Testis (tissue), 3 donors: Measurements from ENCODE around the gene FOCAD. TPM values are rescaled to one million over a fixed set of nuclear protein-coding genes. Genes with fewer than 3 reads are reported as not detected.
A peak's percentile ranks its signal among the peaks of the same experiment; 100 is the strongest.

Experiments used
- DNase-seq: peaks from one replicate; pipeline ENCODE4 v3.0.0-alpha.2; 2019
- H3K27ac ChIP-seq, 2 donors: fragments of 200-600 bp; sonication (generic); one replicate each; pipeline ENCODE4 v1.5.1; 2019
- H3K27me3 ChIP-seq: fragments of 200-600 bp; sonication (generic); one replicate; pipeline ENCODE4 v1.5.1; 2019
- H3K36me3 ChIP-seq: fragments of 200-600 bp; sonication (generic); one replicate; pipeline ENCODE4 v1.5.1; 2017; ENCODE audit warnings: low read depth; ENCODE audit errors: missing control alignments
- H3K4me1 ChIP-seq: fragments of 200-600 bp; sonication (generic); one replicate; pipeline ENCODE4 v1.5.1; 2019
- H3K4me3 ChIP-seq, 2 donors: fragments of 200-600 bp; sonication (generic); one replicate each; pipeline ENCODE4 v1.5.1; 2017 to 2019
- H3K9me3 ChIP-seq: fragments of 200-600 bp; sonication (generic); one replicate; pipeline ENCODE4 v1.5.1; 2017
- CTCF ChIP-seq, 3 experiments: fragments of 450-650 bp in 2 of 3; fragments of 200-600 bp in 1 of 3; sonication (generic) in 1 of 3; IDR thresholded peaks; one replicate each; pipeline ENCODE4 v1.5.1; 2016 to 2019; ENCODE audit warnings: antibody characterized with exemption in 3 of 3, mild to moderate bottlenecking in 2 of 3, moderate library complexity in 1 of 3
- POLR2A ChIP-seq: fragments of 450-650 bp; IDR thresholded peaks from one replicate; pipeline ENCODE4 v1.6.1; 2017; ENCODE audit warnings: antibody characterized with exemption, mild to moderate bottlenecking, moderate library complexity
- WGBS, 2 donors: methylation state at CpG; one replicate each; pipeline ENCODE4 v1.1.5; 2018; 5-methylcytosine and 5-hydroxymethylcytosine counted together
- intact Hi-C: fragments of 100-400 bp; cut with DNase I; formaldehyde crosslinking; loops from one replicate; pipeline ENCODE4 v1.15.1; 2023; ENCODE audit warnings: low total_unique reads
- polyA plus RNA-seq: library from polyadenylated mRNA; stranded (reverse); fragments of 350-450 nt; fragmentation: Illumina TruSeq; extraction: RNeasy Lipid Tissue Mini Kit (QIAGEN cat#74804); gene quantifications from one replicate; pipeline ENCODE4 v1.2.3, GENCODE V29; 2014; ENCODE audit warnings: low read depth, low replicate concordance; ENCODE audit not compliant: insufficient read depth
- total RNA-seq, 2 donors: library from RNA; depleted of rRNA; stranded (reverse); fragments of >200 nt; gene quantifications; one replicate each; pipeline ENCODE4 v1.2.3, GENCODE V29; 2016

Gene FOCAD
- total and polyA plus RNA-seq, 3 donors from 2014 or later, result 26.6 to 45.4 (median 38.7) TPM

DNA sequence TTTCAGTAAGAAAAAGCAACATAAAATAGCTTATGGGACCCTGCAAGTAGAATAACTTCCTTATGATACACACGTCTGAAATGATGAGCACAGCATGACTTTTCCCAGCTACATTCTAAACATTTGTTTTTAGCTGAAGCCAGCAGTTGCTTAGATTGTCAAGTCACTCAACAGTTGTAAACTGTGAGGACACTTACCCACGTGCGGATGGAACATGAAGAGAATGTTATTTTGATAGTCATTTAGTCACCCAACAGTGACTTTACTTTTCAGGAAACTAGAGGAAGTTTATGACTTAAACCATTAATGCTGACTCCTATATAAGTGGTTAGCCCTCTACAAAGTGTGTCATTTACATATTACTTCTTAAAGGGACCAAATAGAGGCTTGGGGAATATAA lies 344.4 kb downstream of the FOCAD start:
- Histone ChIP-seq H3K4me1 (no peaks in the 10 kb centered on the region), H3K4me3 (no peak overlapping the region), H3K36me3 (no peaks in the 10 kb centered on the region), H3K9me3 (no peaks in the 10 kb centered on the region), H3K27ac (no peak overlapping the region), H3K27me3 (no peaks in the 10 kb centered on the region)
- intact Hi-C loops, result no loop called here
- TF ChIP-seq CTCF (IDR thresholded peaks at IDR 0.05) (no peak), POLR2A (no peak)
- WGBS, 2 donors, result 59 to 72% methylated on average over 3 of the region's 3 CpGs
- no peak for DNase-seq

DNA sequence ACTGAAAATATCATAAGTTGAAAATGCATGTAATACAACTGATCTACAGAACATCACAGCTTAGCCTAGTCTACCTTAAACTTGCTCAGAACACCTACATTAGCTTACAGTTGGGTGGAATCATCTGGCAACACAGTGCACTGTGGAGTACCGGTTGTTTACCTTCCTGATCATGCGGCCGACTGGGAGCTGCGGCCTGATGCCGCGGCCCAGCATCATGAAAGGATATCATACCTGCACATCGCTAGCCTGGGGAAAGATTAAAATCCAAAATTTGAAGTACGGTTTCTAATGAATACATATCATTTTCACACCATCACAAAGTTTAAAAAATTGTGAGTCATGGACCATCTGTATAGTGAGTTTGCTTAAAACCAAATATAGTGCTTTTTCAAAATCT lies 345.6 kb downstream of the FOCAD start:
- Histone ChIP-seq H3K27ac (no peak overlapping the region), H3K27me3 (no peaks in the 10 kb centered on the region), H3K36me3 (no peaks in the 10 kb centered on the region), H3K9me3 (no peaks in the 10 kb centered on the region), H3K4me1 (no peaks in the 10 kb centered on the region), H3K4me3 (no peak overlapping the region)
- intact Hi-C loops, result no loop called here
- no peak for DNase-seq
- 75 to 82% methylated on average over 8 of the region's 8 CpGs for WGBS, 2 donors
- TF ChIP-seq CTCF (IDR thresholded peaks at IDR 0.05) (no peak), POLR2A (no peak)

DNA sequence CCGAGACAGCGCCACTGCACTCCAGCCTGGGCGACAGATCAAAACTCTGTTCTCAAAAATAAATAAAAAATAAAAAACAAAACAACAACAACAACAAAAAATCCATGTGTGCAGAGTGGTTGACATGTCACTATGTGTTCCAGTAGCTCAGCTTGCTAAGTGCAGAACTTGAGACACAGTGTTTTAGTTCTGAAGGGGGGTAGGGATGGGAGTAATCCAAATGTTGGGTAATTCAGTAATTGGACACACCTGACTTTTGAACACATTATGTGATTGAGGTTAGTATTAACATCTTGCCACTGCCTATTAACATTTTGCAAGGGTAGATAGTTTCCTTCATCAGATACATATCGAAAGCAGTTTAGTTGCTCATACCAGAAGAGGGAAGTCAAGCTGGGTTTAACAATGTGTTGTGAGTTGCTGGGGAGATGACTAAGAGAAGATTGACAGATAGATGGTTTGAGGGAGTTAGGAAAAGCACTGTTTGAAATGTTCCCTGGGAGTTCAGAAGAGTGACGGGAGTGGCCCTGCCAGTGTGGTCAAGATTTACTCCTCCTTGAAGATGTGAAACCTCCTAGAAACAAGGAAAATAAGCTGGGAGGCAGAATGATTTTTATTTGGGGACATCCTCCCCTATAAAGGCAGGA lies 346.5 kb downstream of the FOCAD start:
- no peak for DNase-seq
- Histone ChIP-seq H3K36me3 (no peaks in the 10 kb centered on the region), H3K4me1 (no peaks in the 10 kb centered on the region), H3K27ac (peak overlapping the region in 1 of 2 donors; percentile 58), H3K4me3 (no peak overlapping the region), H3K27me3 (no peaks in the 10 kb centered on the region), H3K9me3 (no peaks in the 10 kb centered on the region)
- TF ChIP-seq POLR2A, result no peak
- no peak for TF ChIP-seq CTCF (IDR thresholded peaks at IDR 0.05)
- 61 to 69% methylated on average over 5 of the region's 5 CpGs for WGBS, 2 donors
- intact Hi-C loops, result no loop called here

GRCh38 chr9:21031091-21031807 lies 347.2 kb downstream of the FOCAD start, which contains the start of gene HACD4:
HACD4 (minus strand) TSS chr9:21031640; CDS start chr9:21031590, 50 bp downstream.
- Histone ChIP-seq H3K9me3 (no peaks in the 10 kb centered on the region), H3K27ac (peak within 1 kb of the TSS; percentile 16 to 58), H3K27me3 (no peaks in the 10 kb centered on the region), H3K36me3 (no peaks in the 10 kb centered on the region), H3K4me1 (no peaks in the 10 kb centered on the region), H3K4me3 (peak within 1 kb of the TSS; percentile 55 to 63)
- peak; percentile 45 for DNase-seq
- intact Hi-C loops, result no loop called here
- TF ChIP-seq POLR2A (no peak), CTCF (IDR thresholded peaks at IDR 0.05) (no peak)
- WGBS, 2 donors, result 4 to 10% methylated on average over 22 to 45 of the region's 46 CpGs
